WTC11 (cell line): Measurements from ENCODE around the gene INSC. TPM values are rescaled to one million over a fixed set of nuclear protein-coding genes. Genes with fewer than 3 reads are reported as not detected.

Source experiments
- ATAC-seq: fragments of 200-7000 bp; cut with Tn5 transposase; 2 replicates; pipeline ENCODE4 v1.10.0; 2021; ENCODE audit warnings: mild to moderate bottlenecking, moderate library complexity
- CTCF ChIA-PET: fragments of 300-600 bp; sonication (Branson Sonifier 250); formaldehyde crosslinking; loops from one replicate; lab custom pipeline; 2021; ENCODE audit warnings: antibody characterized with exemption; lab: Charles Lee
- POLR2A ChIA-PET: fragments of 350-600 bp; sonication (Branson Sonifier 250); formaldehyde crosslinking; loops from one replicate; lab custom pipeline; 2021; ENCODE audit warnings: antibody characterized with exemption; lab: Charles Lee
- DNase-seq: peaks from one replicate; pipeline ENCODE4 v3.0.0; 2021; ENCODE audit warnings: low spot score
- H3K27ac Mint-ChIP-seq: 2 replicates; pipeline ENCODE4 v1.8.0; 2021; ENCODE audit warnings: mixed read lengths
- H3K27me3 Mint-ChIP-seq: 2 replicates; pipeline ENCODE4 v1.8.0; 2021; ENCODE audit warnings: low read depth, mild to moderate bottlenecking, moderate library complexity, mixed read lengths
- H3K36me3 Mint-ChIP-seq: 2 replicates; pipeline ENCODE4 v1.8.0; 2021; ENCODE audit warnings: mixed read lengths
- H3K4me1 Mint-ChIP-seq: 2 replicates; pipeline ENCODE4 v1.8.0; 2022; ENCODE audit warnings: mixed read lengths
- H3K4me3 Mint-ChIP-seq: 2 replicates; pipeline ENCODE4 v1.8.0; 2021; ENCODE audit warnings: mild to moderate bottlenecking, moderate library complexity, mixed read lengths
- H3K9me3 Mint-ChIP-seq: 2 replicates; pipeline ENCODE4 v1.8.0; 2021; ENCODE audit warnings: mixed read lengths
- CBFB ChIP-seq: sonication (generic); formaldehyde crosslinking; IDR thresholded peaks from 2 replicates; pipeline ENCODE4 v1.8.1; 2022; ENCODE audit warnings: mild to moderate bottlenecking, low read depth, missing genetic modification reagents
- CREM ChIP-seq: sonication (generic); formaldehyde crosslinking; IDR thresholded peaks from 2 replicates; pipeline ENCODE4 v1.8.1; 2022; ENCODE audit warnings: mild to moderate bottlenecking, missing genetic modification reagents, moderate library complexity
- HMGA2 ChIP-seq: fragments of 250-450 bp; sonication (Bioruptor Pico); IDR thresholded peaks from 2 replicates; pipeline ENCODE4 v1.4.0; 2021; ENCODE audit warnings: mild to moderate bottlenecking, moderate library complexity
- JUN ChIP-seq: sonication (generic); formaldehyde crosslinking; IDR thresholded peaks from 2 replicates; pipeline ENCODE4 v1.8.0; 2023; ENCODE audit warnings: mild to moderate bottlenecking, missing genetic modification reagents
- MYBL2 ChIP-seq: sonication (generic); formaldehyde crosslinking; IDR thresholded peaks from 2 replicates; pipeline ENCODE4 v1.8.1; 2023; ENCODE audit warnings: mild to moderate bottlenecking, moderate library complexity, missing genetic modification reagents
- ZNF121 ChIP-seq: sonication (generic); formaldehyde crosslinking; IDR thresholded peaks from 2 replicates; pipeline ENCODE4 v1.8.0; 2023; ENCODE audit warnings: missing genetic modification reagents
- ZNF138 ChIP-seq: sonication (generic); formaldehyde crosslinking; conservative IDR thresholded peaks from 2 replicates; pipeline ENCODE4 v1.8.1; 2022; ENCODE audit warnings: mild to moderate bottlenecking, moderate library complexity, missing genetic modification reagents
- ZNF263 ChIP-seq: sonication (generic); formaldehyde crosslinking; IDR thresholded peaks from 2 replicates; pipeline ENCODE4 v1.8.1; 2022; ENCODE audit warnings: low read depth, mild to moderate bottlenecking, moderate library complexity, missing genetic modification reagents
- ZNF317 ChIP-seq: sonication (generic); formaldehyde crosslinking; IDR thresholded peaks from 2 replicates; pipeline ENCODE4 v1.8.1; 2023; ENCODE audit warnings: low read depth, mild to moderate bottlenecking, moderate library complexity, missing genetic modification reagents, borderline replicate concordance
- ZNF416 ChIP-seq: fragments of 250-450 bp; sonication (Bioruptor Pico); IDR thresholded peaks from 2 replicates; pipeline ENCODE4 v1.9.0; 2021; ENCODE audit warnings: mild to moderate bottlenecking, inconsistent platforms
- total RNA-seq: library from RNA; stranded (reverse); gene quantifications from 3 replicates; pipeline ENCODE4 v1.2.3, GENCODE V29; 2021
- TF ChIP-seq, protein P1 (sequence below): sonication (generic); formaldehyde crosslinking; IDR thresholded peaks from 2 replicates; pipeline ENCODE4 v1.8.1; 2023; ENCODE audit warnings: mild to moderate bottlenecking, moderate library complexity, missing genetic modification reagents
- TF ChIP-seq, protein P2 (sequence below): sonication (generic); formaldehyde crosslinking; IDR thresholded peaks from 2 replicates; pipeline ENCODE4 v1.8.1; 2022; ENCODE audit warnings: missing genetic modification reagents, borderline replicate concordance
- TF ChIP-seq, protein P3 (sequence below): sonication (generic); formaldehyde crosslinking; IDR thresholded peaks from 2 replicates; pipeline ENCODE4 v1.8.0; 2022; ENCODE audit warnings: mild to moderate bottlenecking, missing genetic modification reagents
- TF ChIP-seq, protein P4 (sequence below): sonication (generic); formaldehyde crosslinking; conservative IDR thresholded peaks from 2 replicates; pipeline ENCODE4 v1.8.1; 2023; ENCODE audit warnings: mild to moderate bottlenecking, low read depth, missing genetic modification reagents, moderate library complexity
- TF ChIP-seq, protein P5 (sequence below): sonication (generic); formaldehyde crosslinking; IDR thresholded peaks from 2 replicates; pipeline ENCODE4 v1.8.1; 2023; ENCODE audit warnings: mild to moderate bottlenecking, missing genetic modification reagents, borderline replicate concordance

Gene INSC
- total RNA-seq, 1 experiment from 2014 or later: 0.44 TPM

DNA sequence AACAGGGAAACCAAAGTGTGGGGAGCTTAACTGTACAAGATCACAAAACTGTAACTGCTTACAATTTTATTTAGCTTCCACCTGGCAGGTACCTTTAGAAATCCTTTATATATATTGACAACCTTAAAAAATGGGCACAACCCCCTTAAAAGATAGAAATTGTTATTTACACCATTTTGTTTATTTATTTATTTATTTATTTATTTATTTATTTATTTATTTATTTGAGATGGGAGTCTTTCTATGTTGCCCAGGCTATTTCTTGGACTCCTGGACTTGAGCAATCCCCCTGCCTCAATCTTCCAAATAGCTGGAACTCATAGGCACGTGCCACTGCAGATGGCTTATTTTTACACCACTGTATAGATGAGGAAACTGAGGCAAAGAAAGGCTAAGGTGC, 74.5 kb downstream of the INSC start:
- no peaks in the 10 kb centered on the region for H3K27me3 Mint-ChIP-seq
- POLR2A ChIA-PET: no interaction called here
- no peak overlapping the region for H3K4me3 Mint-ChIP-seq
- H3K4me1 Mint-ChIP-seq: peaks cover 13% of the 10 kb centered on the region
- CTCF ChIA-PET: interaction anchor here (0.5 to 1.2 kb wide), 3 partner anchors 64 to 281 kb away, joined by 3 read pairs; no protein-coding TSS in a partner anchor
- ATAC-seq (no peak), DNase-seq (no peak)
- TF ChIP-seq, protein P1, sequence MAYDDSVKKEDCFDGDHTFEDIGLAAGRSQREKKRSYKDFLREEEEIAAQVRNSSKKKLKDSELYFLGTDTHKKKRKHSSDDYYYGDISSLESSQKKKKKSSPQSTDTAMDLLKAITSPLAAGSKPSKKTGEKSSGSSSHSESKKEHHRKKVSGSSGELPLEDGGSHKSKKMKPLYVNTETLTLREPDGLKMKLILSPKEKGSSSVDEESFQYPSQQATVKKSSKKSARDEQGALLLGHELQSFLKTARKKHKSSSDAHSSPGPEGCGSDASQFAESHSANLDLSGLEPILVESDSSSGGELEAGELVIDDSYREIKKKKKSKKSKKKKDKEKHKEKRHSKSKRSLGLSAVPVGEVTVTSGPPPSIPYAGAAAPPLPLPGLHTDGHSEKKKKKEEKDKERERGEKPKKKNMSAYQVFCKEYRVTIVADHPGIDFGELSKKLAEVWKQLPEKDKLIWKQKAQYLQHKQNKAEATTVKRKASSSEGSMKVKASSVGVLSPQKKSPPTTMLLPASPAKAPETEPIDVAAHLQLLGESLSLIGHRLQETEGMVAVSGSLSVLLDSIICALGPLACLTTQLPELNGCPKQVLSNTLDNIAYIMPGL: no peak
- TF ChIP-seq, protein P2, sequence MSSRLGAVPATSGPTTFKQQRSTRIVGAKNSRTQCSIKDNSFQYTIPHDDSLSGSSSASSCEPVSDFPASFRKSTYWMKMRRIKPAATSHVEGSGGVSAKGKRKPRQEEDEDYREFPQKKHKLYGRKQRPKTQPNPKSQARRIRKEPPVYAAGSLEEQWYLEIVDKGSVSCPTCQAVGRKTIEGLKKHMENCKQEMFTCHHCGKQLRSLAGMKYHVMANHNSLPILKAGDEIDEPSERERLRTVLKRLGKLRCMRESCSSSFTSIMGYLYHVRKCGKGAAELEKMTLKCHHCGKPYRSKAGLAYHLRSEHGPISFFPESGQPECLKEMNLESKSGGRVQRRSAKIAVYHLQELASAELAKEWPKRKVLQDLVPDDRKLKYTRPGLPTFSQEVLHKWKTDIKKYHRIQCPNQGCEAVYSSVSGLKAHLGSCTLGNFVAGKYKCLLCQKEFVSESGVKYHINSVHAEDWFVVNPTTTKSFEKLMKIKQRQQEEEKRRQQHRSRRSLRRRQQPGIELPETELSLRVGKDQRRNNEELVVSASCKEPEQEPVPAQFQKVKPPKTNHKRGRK (CRISPR knock-in tag): no peak
- TF ChIP-seq, protein P3, sequence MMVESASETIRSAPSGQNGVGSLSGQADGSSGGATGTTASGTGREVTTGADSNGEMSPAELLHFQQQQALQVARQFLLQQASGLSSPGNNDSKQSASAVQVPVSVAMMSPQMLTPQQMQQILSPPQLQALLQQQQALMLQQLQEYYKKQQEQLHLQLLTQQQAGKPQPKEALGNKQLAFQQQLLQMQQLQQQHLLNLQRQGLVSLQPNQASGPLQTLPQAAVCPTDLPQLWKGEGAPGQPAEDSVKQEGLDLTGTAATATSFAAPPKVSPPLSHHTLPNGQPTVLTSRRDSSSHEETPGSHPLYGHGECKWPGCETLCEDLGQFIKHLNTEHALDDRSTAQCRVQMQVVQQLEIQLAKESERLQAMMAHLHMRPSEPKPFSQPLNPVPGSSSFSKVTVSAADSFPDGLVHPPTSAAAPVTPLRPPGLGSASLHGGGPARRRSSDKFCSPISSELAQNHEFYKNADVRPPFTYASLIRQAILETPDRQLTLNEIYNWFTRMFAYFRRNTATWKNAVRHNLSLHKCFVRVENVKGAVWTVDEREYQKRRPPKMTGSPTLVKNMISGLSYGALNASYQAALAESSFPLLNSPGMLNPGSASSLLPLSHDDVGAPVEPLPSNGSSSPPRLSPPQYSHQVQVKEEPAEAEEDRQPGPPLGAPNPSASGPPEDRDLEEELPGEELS: no peak
- TF ChIP-seq ZNF263 (CRISPR knock-in tag) (no peak), HMGA2 (CRISPR knock-in tag) (no peak), CREM (CRISPR knock-in tag) (no peak), CBFB (CRISPR knock-in tag) (no peak), JUN (no peak), MYBL2 (CRISPR knock-in tag) (no peak), ZNF317 (CRISPR knock-in tag) (no peak), ZNF416 (no peak), ZNF121 (no peak), ZNF138 (CRISPR knock-in tag) (no peak)
- TF ChIP-seq, protein P4, sequence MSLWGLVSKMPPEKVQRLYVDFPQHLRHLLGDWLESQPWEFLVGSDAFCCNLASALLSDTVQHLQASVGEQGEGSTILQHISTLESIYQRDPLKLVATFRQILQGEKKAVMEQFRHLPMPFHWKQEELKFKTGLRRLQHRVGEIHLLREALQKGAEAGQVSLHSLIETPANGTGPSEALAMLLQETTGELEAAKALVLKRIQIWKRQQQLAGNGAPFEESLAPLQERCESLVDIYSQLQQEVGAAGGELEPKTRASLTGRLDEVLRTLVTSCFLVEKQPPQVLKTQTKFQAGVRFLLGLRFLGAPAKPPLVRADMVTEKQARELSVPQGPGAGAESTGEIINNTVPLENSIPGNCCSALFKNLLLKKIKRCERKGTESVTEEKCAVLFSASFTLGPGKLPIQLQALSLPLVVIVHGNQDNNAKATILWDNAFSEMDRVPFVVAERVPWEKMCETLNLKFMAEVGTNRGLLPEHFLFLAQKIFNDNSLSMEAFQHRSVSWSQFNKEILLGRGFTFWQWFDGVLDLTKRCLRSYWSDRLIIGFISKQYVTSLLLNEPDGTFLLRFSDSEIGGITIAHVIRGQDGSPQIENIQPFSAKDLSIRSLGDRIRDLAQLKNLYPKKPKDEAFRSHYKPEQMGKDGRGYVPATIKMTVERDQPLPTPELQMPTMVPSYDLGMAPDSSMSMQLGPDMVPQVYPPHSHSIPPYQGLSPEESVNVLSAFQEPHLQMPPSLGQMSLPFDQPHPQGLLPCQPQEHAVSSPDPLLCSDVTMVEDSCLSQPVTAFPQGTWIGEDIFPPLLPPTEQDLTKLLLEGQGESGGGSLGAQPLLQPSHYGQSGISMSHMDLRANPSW (CRISPR knock-in tag): no peak
- TF ChIP-seq, protein P5, sequence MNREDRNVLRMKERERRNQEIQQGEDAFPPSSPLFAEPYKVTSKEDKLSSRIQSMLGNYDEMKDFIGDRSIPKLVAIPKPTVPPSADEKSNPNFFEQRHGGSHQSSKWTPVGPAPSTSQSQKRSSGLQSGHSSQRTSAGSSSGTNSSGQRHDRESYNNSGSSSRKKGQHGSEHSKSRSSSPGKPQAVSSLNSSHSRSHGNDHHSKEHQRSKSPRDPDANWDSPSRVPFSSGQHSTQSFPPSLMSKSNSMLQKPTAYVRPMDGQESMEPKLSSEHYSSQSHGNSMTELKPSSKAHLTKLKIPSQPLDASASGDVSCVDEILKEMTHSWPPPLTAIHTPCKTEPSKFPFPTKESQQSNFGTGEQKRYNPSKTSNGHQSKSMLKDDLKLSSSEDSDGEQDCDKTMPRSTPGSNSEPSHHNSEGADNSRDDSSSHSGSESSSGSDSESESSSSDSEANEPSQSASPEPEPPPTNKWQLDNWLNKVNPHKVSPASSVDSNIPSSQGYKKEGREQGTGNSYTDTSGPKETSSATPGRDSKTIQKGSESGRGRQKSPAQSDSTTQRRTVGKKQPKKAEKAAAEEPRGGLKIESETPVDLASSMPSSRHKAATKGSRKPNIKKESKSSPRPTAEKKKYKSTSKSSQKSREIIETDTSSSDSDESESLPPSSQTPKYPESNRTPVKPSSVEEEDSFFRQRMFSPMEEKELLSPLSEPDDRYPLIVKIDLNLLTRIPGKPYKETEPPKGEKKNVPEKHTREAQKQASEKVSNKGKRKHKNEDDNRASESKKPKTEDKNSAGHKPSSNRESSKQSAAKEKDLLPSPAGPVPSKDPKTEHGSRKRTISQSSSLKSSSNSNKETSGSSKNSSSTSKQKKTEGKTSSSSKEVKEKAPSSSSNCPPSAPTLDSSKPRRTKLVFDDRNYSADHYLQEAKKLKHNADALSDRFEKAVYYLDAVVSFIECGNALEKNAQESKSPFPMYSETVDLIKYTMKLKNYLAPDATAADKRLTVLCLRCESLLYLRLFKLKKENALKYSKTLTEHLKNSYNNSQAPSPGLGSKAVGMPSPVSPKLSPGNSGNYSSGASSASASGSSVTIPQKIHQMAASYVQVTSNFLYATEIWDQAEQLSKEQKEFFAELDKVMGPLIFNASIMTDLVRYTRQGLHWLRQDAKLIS (CRISPR knock-in tag): no peak
- 0 out of 2 replicates have a peak, but pooled peaks cover 3% of the 10 kb centered on the region for H3K9me3 Mint-ChIP-seq
- no peaks in the 10 kb centered on the region for H3K36me3 Mint-ChIP-seq
- no peak overlapping the region for H3K27ac Mint-ChIP-seq
